ENCODE results near the gene LZTS2.

GRCh38 chr10:100978121-100978900 is 21.3 kb upstream of the LZTS2 start:
- no peak for TF ChIP-seq REST (IDR thresholded peaks at IDR 0.05)
- TF ChIP-seq, protein P1, sequence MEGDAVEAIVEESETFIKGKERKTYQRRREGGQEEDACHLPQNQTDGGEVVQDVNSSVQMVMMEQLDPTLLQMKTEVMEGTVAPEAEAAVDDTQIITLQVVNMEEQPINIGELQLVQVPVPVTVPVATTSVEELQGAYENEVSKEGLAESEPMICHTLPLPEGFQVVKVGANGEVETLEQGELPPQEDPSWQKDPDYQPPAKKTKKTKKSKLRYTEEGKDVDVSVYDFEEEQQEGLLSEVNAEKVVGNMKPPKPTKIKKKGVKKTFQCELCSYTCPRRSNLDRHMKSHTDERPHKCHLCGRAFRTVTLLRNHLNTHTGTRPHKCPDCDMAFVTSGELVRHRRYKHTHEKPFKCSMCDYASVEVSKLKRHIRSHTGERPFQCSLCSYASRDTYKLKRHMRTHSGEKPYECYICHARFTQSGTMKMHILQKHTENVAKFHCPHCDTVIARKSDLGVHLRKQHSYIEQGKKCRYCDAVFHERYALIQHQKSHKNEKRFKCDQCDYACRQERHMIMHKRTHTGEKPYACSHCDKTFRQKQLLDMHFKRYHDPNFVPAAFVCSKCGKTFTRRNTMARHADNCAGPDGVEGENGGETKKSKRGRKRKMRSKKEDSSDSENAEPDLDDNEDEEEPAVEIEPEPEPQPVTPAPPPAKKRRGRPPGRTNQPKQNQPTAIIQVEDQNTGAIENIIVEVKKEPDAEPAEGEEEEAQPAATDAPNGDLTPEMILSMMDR (IDR thresholded peaks at IDR 0.05; ENCODE audit: low read depth, low read length, missing input control) = no peak
- TF ChIP-seq TAF1 (conservative IDR thresholded peaks at IDR 0.05) = no peak
- no peak for TF ChIP-seq RXRA (IDR thresholded peaks at IDR 0.05)
- TF ChIP-seq, protein P2, sequence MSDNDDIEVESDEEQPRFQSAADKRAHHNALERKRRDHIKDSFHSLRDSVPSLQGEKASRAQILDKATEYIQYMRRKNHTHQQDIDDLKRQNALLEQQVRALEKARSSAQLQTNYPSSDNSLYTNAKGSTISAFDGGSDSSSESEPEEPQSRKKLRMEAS (IDR thresholded peaks at IDR 0.05) = no peak
- no peak for TF ChIP-seq YY1 (IDR thresholded peaks at IDR 0.05)
- TF ChIP-seq ZBTB33 (IDR thresholded peaks at IDR 0.05) = no peak
